GM06990 (cell line): ENCODE results near the gene ACCS.

Experiments used
- DNase-seq: peaks from one replicate; pipeline ENCODE4 v3.0.0-alpha.2; 2011; ENCODE audit not compliant: insufficient read length; ENCODE audit errors: extremely low read depth
- H3K27me3 ChIP-seq: replicated peaks from 2 replicates; pipeline ENCODE4 v1.6.0; 2011; ENCODE audit warnings: low read length; ENCODE audit not compliant: control insufficient read depth, insufficient read depth
- H3K36me3 ChIP-seq: 2 replicates; pipeline ENCODE4 v1.5.1; 2011; ENCODE audit warnings: low read length; ENCODE audit not compliant: control insufficient read depth, insufficient read depth
- H3K4me3 ChIP-seq: replicated peaks from 2 replicates; pipeline ENCODE4 v1.5.1; 2011; ENCODE audit warnings: low read depth, mild to moderate bottlenecking, control low read depth, low read length
- TF ChIP-seq, protein P1 (sequence below): IDR thresholded peaks from 2 replicates; pipeline ENCODE4 v1.5.1; 2011; ENCODE audit warnings: low read length, control low read depth, mild to moderate bottlenecking, inconsistent platforms; ENCODE audit not compliant: insufficient read depth, poor library complexity, severe bottlenecking

ACCS gene

DNA sequence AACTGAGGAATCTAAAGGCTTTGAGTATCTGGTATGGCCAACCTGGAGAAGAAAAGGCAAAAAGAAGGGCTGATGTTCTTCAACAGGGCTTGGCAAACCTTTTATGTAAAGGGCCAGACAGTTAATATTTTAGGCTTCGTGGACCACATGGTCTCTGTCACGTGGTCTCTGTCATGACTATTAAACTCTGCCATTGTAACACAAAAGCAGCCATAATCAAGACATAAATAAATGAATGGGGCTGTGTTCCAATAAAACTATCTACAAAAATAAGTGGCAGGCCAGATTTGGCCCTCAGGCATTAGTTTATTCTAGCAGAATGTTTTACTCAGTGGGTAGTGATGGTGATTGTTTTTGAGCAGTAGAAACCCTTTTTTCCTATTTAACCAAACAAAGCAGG is 18.8 kb upstream of the ACCS start:
- no peaks in the 10 kb centered on the region; the same call in 1 of the 2 replicates for H3K27me3 ChIP-seq
- H3K4me3 ChIP-seq: no peak overlapping the region
- TF ChIP-seq, protein P1, sequence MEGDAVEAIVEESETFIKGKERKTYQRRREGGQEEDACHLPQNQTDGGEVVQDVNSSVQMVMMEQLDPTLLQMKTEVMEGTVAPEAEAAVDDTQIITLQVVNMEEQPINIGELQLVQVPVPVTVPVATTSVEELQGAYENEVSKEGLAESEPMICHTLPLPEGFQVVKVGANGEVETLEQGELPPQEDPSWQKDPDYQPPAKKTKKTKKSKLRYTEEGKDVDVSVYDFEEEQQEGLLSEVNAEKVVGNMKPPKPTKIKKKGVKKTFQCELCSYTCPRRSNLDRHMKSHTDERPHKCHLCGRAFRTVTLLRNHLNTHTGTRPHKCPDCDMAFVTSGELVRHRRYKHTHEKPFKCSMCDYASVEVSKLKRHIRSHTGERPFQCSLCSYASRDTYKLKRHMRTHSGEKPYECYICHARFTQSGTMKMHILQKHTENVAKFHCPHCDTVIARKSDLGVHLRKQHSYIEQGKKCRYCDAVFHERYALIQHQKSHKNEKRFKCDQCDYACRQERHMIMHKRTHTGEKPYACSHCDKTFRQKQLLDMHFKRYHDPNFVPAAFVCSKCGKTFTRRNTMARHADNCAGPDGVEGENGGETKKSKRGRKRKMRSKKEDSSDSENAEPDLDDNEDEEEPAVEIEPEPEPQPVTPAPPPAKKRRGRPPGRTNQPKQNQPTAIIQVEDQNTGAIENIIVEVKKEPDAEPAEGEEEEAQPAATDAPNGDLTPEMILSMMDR: no peak
- DNase-seq: no peak
- no peaks in the 10 kb centered on the region for H3K36me3 ChIP-seq

DNA sequence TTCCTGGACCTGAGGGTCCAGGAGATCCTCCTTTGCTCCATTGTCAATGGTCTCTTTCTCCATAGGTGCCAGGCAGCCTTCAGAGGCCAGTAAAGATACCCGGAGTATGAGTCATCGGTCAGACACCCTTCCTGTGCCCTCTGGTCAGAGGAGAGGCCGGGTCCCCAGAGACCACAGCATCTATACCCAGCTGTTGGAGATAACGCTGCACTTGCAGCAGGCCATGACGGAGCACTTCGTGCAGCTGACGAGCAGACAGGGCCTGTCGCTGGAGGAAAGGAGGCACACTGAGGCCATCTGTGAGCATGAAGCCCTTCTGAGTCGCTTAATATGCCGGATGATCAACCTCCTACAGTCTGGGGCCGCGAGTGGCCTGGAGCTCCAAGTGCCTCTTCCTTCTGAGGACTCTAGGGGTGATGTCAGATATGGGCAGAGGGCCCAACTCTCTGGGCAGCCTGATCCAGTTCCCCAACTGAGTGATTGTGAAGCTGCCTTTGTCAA is 18.1 kb upstream of the ACCS start, which contains the start of gene ACCSL:
TSS of gene ACCSL (plus strand) at position 51 of the 501 bp plus-strand sequence. CDS start at position 107, 56 bp downstream.
- H3K4me3 ChIP-seq: no peak within 1 kb of the TSS
- H3K27me3 ChIP-seq: no peaks in the 10 kb centered on the region; the same call in 1 of the 2 replicates
- TF ChIP-seq, protein P1: no peak
- DNase-seq: no peak
- H3K36me3 ChIP-seq: no peaks in the 10 kb centered on the region

GRCh38 chr11:44049832-44050231 is 16.2 kb upstream of the ACCS start:
- no peak for DNase-seq
- Histone ChIP-seq H3K4me3 (no peak overlapping the region), H3K27me3 (no peaks in the 10 kb centered on the region; the same call in 1 of the 2 replicates), H3K36me3 (no peaks in the 10 kb centered on the region)
- TF ChIP-seq, protein P1: no peak

DNA sequence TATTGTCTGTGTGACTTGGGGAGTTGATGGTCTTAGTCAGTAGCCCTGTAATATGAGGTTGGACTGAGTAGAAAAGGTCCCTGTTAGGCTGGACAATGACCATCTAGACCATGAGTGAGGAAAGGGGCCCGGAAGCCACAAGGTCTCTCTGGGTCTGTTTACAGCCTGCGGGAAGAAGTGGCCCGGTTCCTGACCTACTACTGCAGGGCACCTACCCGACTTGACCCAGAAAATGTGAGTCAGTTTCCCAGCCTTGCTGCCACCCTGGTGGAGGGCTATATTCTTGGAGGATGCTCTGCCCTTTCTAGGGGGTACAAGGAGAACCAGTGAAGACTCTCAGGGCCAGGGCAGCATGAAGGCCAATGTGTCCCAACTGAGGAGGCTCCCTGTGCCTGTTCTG is 14.9 kb upstream of the ACCS start:
- Histone ChIP-seq H3K27me3 (no peaks in the 10 kb centered on the region; the same call in 1 of the 2 replicates), H3K36me3 (no peaks in the 10 kb centered on the region), H3K4me3 (no peak overlapping the region)
- TF ChIP-seq, protein P1: no peak
- no peak for DNase-seq

DNA sequence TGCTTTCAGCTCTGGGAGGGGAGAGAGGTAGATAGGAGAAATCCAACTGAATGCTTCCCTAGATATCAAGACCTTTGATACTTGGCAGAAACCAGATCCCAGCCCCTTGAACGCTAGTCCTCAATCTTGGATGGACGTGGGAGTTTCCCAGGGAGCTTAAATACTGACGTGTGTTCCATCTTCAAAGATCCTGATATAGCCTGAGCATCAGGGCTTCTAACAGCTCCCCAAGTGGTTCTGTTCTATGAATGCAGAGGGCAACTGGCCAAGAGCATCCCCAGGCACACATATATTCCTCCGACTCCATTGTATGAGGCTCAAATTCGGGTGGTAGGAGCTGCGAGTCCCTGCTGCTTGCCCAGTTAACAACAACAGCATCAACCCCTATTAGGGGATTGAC is 8.7 kb upstream of the ACCS start:
- no peaks in the 10 kb centered on the region; the same call in 1 of the 2 replicates for H3K27me3 ChIP-seq
- H3K36me3 ChIP-seq: no peaks in the 10 kb centered on the region
- H3K4me3 ChIP-seq: no peak overlapping the region
- DNase-seq: no peak
- TF ChIP-seq, protein P1: no peak

- TF ChIP-seq, protein P1: no peak
- H3K27me3 ChIP-seq: no peaks in the 10 kb centered on the region
- no peak overlapping the region for H3K4me3 ChIP-seq
- no peaks in the 10 kb centered on the region for H3K36me3 ChIP-seq
- no peak for DNase-seq
Measured at GRCh38 chr11:44058275-44058674, 7.8 kb upstream of the ACCS start.
